Measurements from ENCODE around the gene POF1B. TPM values are rescaled to one million over a fixed set of nuclear protein-coding genes. Genes with fewer than 3 reads are reported as not detected.
A peak's percentile ranks its signal among the peaks of the same experiment; 100 is the strongest.

Gene POF1B
- polyA plus RNA-seq, 1 of the 3 experiments (the other 2 are of a cell fraction), result not detected

DNA sequence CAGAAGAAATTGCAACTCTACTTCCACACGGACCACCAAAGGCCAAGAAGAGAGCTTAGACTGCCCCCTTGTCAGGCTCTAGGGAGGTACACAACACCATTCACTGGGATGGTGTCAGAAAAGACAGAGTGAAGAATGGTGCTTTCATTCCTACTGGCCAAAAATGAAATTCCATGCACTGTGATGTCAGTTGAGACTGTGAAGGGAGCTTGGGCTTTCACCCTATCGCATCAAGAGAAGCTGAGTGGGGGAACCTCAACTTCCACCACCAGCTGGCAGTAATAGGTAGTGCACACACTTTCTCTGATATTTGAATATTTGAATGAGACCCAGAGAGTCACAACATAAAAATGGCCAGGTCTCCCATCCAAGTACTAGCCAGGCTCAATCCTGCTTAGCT, 69.7 kb downstream of the POF1B start:
- H3K36me3 ChIP-seq (replicated peaks in 1 of 2; ENCODE audit: control insufficient read depth in 1 of 2, insufficient read depth in 2 of 2, low read length in 1 of 2), result no peaks in the 10 kb centered on the region
- WGBS (ENCODE audit: low lambda C conversion rate), result 48% methylated on average over 2 of the region's 2 CpGs
- no peak overlapping the region for H3K9ac ChIP-seq
- H3K9me2 ChIP-seq, result no peaks in the 10 kb centered on the region
- H4K20me1 ChIP-seq (ENCODE audit: insufficient read depth), result no peaks in the 10 kb centered on the region
- H3K4me1 ChIP-seq (ENCODE audit: control insufficient read depth in 1 of 2, insufficient read depth in 2 of 2, low read depth in 1 of 2, low read length in 1 of 2), result no peaks in the 10 kb centered on the region
- no peaks in the 10 kb centered on the region for H3K27me3 ChIP-seq (ENCODE audit: insufficient read depth)
- H3K4me2 ChIP-seq, result no peak overlapping the region
- H3K9me3 ChIP-seq, result no peaks in the 10 kb centered on the region
- POLR2A ChIA-PET, result no interaction called here
- no peak overlapping the region for H3K4me3 ChIP-seq (ENCODE audit: low read depth in 2 of 2, low read length in 1 of 2)
- no peak for TF ChIP-seq ZBTB33 (IDR thresholded peaks at IDR 0.05; ENCODE audit: borderline replicate concordance, low read depth)
- TF ChIP-seq RAD21 (IDR thresholded peaks at IDR 0.05; ENCODE audit: low read length), result no peak
- TF ChIP-seq, protein P1, sequence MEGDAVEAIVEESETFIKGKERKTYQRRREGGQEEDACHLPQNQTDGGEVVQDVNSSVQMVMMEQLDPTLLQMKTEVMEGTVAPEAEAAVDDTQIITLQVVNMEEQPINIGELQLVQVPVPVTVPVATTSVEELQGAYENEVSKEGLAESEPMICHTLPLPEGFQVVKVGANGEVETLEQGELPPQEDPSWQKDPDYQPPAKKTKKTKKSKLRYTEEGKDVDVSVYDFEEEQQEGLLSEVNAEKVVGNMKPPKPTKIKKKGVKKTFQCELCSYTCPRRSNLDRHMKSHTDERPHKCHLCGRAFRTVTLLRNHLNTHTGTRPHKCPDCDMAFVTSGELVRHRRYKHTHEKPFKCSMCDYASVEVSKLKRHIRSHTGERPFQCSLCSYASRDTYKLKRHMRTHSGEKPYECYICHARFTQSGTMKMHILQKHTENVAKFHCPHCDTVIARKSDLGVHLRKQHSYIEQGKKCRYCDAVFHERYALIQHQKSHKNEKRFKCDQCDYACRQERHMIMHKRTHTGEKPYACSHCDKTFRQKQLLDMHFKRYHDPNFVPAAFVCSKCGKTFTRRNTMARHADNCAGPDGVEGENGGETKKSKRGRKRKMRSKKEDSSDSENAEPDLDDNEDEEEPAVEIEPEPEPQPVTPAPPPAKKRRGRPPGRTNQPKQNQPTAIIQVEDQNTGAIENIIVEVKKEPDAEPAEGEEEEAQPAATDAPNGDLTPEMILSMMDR (IDR thresholded peaks at IDR 0.05), result peak; percentile 31; the same call in 1 of the 2 replicates
- TF ChIP-seq, protein P2, sequence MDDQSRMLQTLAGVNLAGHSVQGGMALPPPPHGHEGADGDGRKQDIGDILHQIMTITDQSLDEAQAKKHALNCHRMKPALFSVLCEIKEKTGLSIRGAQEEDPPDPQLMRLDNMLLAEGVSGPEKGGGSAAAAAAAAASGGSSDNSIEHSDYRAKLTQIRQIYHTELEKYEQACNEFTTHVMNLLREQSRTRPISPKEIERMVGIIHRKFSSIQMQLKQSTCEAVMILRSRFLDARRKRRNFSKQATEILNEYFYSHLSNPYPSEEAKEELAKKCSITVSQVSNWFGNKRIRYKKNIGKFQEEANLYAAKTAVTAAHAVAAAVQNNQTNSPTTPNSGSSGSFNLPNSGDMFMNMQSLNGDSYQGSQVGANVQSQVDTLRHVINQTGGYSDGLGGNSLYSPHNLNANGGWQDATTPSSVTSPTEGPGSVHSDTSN (IDR thresholded peaks at IDR 0.05), result no peak
- no peaks in the 10 kb centered on the region for H3K79me2 ChIP-seq (ENCODE audit: insufficient read depth)
- no peak overlapping the region for H2AFZ ChIP-seq (ENCODE audit: low read depth)
- no peaks in the 10 kb centered on the region for H3F3A ChIP-seq (replicated peaks; ENCODE audit: insufficient read depth)
- no peak for DNase-seq
- CTCF ChIA-PET, result interaction anchor here (0.7 kb wide), 1 partner anchor 11 kb away, joined by 3 read pairs; no protein-coding TSS in a partner anchor
- H3K27ac ChIP-seq (ENCODE audit: low read depth in 2 of 2, low read length in 1 of 2), result no peak overlapping the region

- 33% methylated on average over 3 of the region's 3 CpGs for WGBS (ENCODE audit: low lambda C conversion rate)
- CTCF ChIA-PET, result interaction anchor here (1.2 kb wide), 1 partner anchor 33 kb away, joined by 3 read pairs; no protein-coding TSS in a partner anchor
- TF ChIP-seq SMC3 (IDR thresholded peaks at IDR 0.05; ENCODE audit: low read depth, low read length) (no peak), ZBTB33 (IDR thresholded peaks at IDR 0.05; ENCODE audit: borderline replicate concordance, low read depth) (no peak), RFX5 (IDR thresholded peaks at IDR 0.05; ENCODE audit: low read length) (no peak), RXRA (IDR thresholded peaks at IDR 0.05; ENCODE audit: borderline replicate concordance, low read depth) (no peak), SIN3A (IDR thresholded peaks at IDR 0.05; ENCODE audit: borderline replicate concordance, low read depth, low read length) (no peak), GATA2 (CRISPR knock-in tag; IDR thresholded peaks at IDR 0.05) (no peak), FOSL2 (IDR thresholded peaks at IDR 0.05; ENCODE audit: borderline replicate concordance, low read depth) (no peak), EZH2phosphoT487 (IDR thresholded peaks at IDR 0.05; ENCODE audit: borderline replicate concordance, low read depth) (no peak), CHD2 (IDR thresholded peaks at IDR 0.05; ENCODE audit: low read length, partially characterized antibody) (no peak), MEF2A (IDR thresholded peaks at IDR 0.05; ENCODE audit: borderline replicate concordance, low read depth) (no peak), FOXM1 (IDR thresholded peaks at IDR 0.05; ENCODE audit: low read depth) (no peak)
- TF ChIP-seq, protein P3, sequence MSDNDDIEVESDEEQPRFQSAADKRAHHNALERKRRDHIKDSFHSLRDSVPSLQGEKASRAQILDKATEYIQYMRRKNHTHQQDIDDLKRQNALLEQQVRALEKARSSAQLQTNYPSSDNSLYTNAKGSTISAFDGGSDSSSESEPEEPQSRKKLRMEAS (IDR thresholded peaks at IDR 0.05; ENCODE audit: low read depth), result no peak
- TF ChIP-seq, protein P4, sequence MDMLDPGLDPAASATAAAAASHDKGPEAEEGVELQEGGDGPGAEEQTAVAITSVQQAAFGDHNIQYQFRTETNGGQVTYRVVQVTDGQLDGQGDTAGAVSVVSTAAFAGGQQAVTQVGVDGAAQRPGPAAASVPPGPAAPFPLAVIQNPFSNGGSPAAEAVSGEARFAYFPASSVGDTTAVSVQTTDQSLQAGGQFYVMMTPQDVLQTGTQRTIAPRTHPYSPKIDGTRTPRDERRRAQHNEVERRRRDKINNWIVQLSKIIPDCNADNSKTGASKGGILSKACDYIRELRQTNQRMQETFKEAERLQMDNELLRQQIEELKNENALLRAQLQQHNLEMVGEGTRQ (IDR thresholded peaks at IDR 0.05; ENCODE audit: borderline replicate concordance, low read depth, low read length), result no peak
- TF ChIP-seq, protein P2 (IDR thresholded peaks at IDR 0.05), result no peak
Observed at GRCh38 chrX:85303544-85303943, 75.9 kb downstream of the POF1B start.

More at GRCh38 chrX:85303544-85303943, 75.9 kb downstream of the POF1B start:
- Histone ChIP-seq H3K27ac (ENCODE audit: low read depth in 2 of 2, low read length in 1 of 2) (no peak overlapping the region), H3K9me3 (no peaks in the 10 kb centered on the region), H3F3A (replicated peaks; ENCODE audit: insufficient read depth) (no peaks in the 10 kb centered on the region), H3K4me3 (ENCODE audit: low read depth in 2 of 2, low read length in 1 of 2) (no peak overlapping the region), H3K4me2 (no peak overlapping the region), H3K79me2 (ENCODE audit: insufficient read depth) (no peaks in the 10 kb centered on the region), H4K20me1 (ENCODE audit: insufficient read depth) (no peaks in the 10 kb centered on the region), H3K27me3 (ENCODE audit: insufficient read depth) (no peaks in the 10 kb centered on the region), H2AFZ (ENCODE audit: low read depth) (no peak overlapping the region), H3K9me2 (no peaks in the 10 kb centered on the region), H3K4me1 (ENCODE audit: control insufficient read depth in 1 of 2, insufficient read depth in 2 of 2, low read depth in 1 of 2, low read length in 1 of 2) (no peaks in the 10 kb centered on the region), H3K9ac (no peak overlapping the region), H3K36me3 (replicated peaks in 1 of 2; ENCODE audit: control insufficient read depth in 1 of 2, insufficient read depth in 2 of 2, low read length in 1 of 2) (no peaks in the 10 kb centered on the region)
- DNase-seq, result no peak
- POLR2A ChIA-PET, result no interaction called here
